Stimulated activated CD8-positive, alpha-beta memory T cell treated with anti-CD3 and anti-CD28 coated beads, Interleukin-7, amount 100 ng/mL, for 24 hours (primary cell): ENCODE data around the gene PSORS1C1.
"Not testable (repeated sequence)": the region's sequence is repeated elsewhere in the genome, so short reads cannot be mapped to it uniquely, and the experiment has no call there.

Source experiments
- DNase-seq: peaks from one replicate; pipeline ENCODE4 v3.0.0-alpha.2; 2020; ENCODE audit warnings: low read depth

PSORS1C1 gene

GRCh38 chr6:31114541-31114878 lies at the start of gene PSORS1C1:
Gene PSORS1C1 (plus strand): TSS chr6:31114800. CDS start chr6:31129633, 14,833 bp downstream.
- no peak for DNase-seq

GRCh38 chr6:31065556-31065955 lies 49.0 kb upstream of the PSORS1C1 start:
- no peak for DNase-seq

- DNase-seq, result not testable (repeated sequence)
These were observed 47.6 kb upstream of the PSORS1C1 start for GRCh38 chr6:31067028-31067427.

GRCh38 chr6:31067891-31068668 lies 46.5 kb upstream of the PSORS1C1 start:
- not testable (repeated sequence) for DNase-seq

GRCh38 chr6:31068669-31069340 lies 45.8 kb upstream of the PSORS1C1 start:
- DNase-seq, result peak; percentile 43

GRCh38 chr6:31070711-31071197 lies 43.8 kb upstream of the PSORS1C1 start:
- DNase-seq, result no peak

GRCh38 chr6:31074401-31074800 lies 40.2 kb upstream of the PSORS1C1 start:
- DNase-seq, result no peak

- DNase-seq, result no peak
These were observed 39.1 kb upstream of the PSORS1C1 start for GRCh38 chr6:31075528-31075927.

GRCh38 chr6:31076611-31077010 lies 38.0 kb upstream of the PSORS1C1 start:
- no peak for DNase-seq

GRCh38 chr6:31079656-31080261 lies 34.8 kb upstream of the PSORS1C1 start:
- DNase-seq, result peak; percentile 43

- DNase-seq, result no peak
These were observed 32.7 kb upstream of the PSORS1C1 start for GRCh38 chr6:31081872-31082271.

- peak; percentile 20 for DNase-seq
These were observed 30.8 kb upstream of the PSORS1C1 start for GRCh38 chr6:31083742-31084354.

GRCh38 chr6:31086788-31087440 lies 27.7 kb upstream of the PSORS1C1 start:
- DNase-seq, result no peak

- DNase-seq, result peak; percentile 85
These were observed 27.0 kb upstream of the PSORS1C1 start for GRCh38 chr6:31087494-31088089.

- DNase-seq, result no peak
These were observed 24.2 kb upstream of the PSORS1C1 start for GRCh38 chr6:31090275-31090972.

- DNase-seq, result no peak
These were observed 23.6 kb upstream of the PSORS1C1 start for GRCh38 chr6:31090973-31091364.

- DNase-seq, result no peak
These were observed 22.9 kb upstream of the PSORS1C1 start for GRCh38 chr6:31091680-31092079.

GRCh38 chr6:31092238-31092637 lies 22.4 kb upstream of the PSORS1C1 start:
- DNase-seq, result no peak

- DNase-seq, result no peak
These were observed 21.7 kb upstream of the PSORS1C1 start for GRCh38 chr6:31092769-31093505.

- DNase-seq, result peak; percentile 4
These were observed 20.2 kb upstream of the PSORS1C1 start for GRCh38 chr6:31094389-31094881.
